Peyer's patch (tissue), 4 donors: Measurements from ENCODE around the gene BTBD8.

Experiments used
- CTCF ChIP-seq, 6 experiments: fragments of 450-650 bp in 4 of 6; fragments of 200-600 bp in 2 of 6; sonication (generic) in 1 of 6; IDR thresholded peaks; one replicate each; pipeline ENCODE4 v1.5.1; 2017 to 2019; ENCODE audit warnings: antibody characterized with exemption in 6 of 6, mild to moderate bottlenecking in 3 of 6, moderate library complexity in 1 of 6
- POLR2A ChIP-seq, 2 donors: fragments of 450-650 bp; IDR thresholded peaks; one replicate each; pipeline ENCODE4 v1.5.1; 2017; ENCODE audit warnings: antibody characterized with exemption in 2 of 2, mild to moderate bottlenecking in 2 of 2, moderate library complexity in 2 of 2

GRCh38 chr1:92136341-92136740, 56.2 kb downstream of the BTBD8 start:
- no peak for TF ChIP-seq CTCF (IDR thresholded peaks at IDR 0.05)
- no peak for TF ChIP-seq POLR2A (IDR thresholded peaks at IDR 0.05)
